ENCODE measurements around the gene ZXDC. TPM values are rescaled to one million over a fixed set of nuclear protein-coding genes. Genes with fewer than 3 reads are reported as not detected.
A peak's percentile ranks its signal among the peaks of the same experiment; 100 is the strongest.

The ZXDC gene
- total RNA-seq, 2 donors from 2014 or later: 30.5 to 31.6 TPM

- Mint-ChIP-seq H3K9me3 (no peaks in the 10 kb centered on the region), H3K36me3 (ENCODE audit: low read depth) (peaks cover 19% of the 10 kb centered on the region), H3K4me1 (no peaks in the 10 kb centered on the region), H3K27ac (no peak overlapping the region), H3K27me3 (ENCODE audit: insufficient read depth) (no peaks in the 10 kb centered on the region), H3K4me3 (no peak overlapping the region)
- peak; percentile 41 for DNase-seq
- no peaks in the 10 kb centered on the region for H3K4me1 ChIP-seq (ENCODE audit: control insufficient read depth, insufficient read depth, low read length)
- H3K9me3 ChIP-seq (ENCODE audit: control insufficient read depth, low read length): no peaks in the 10 kb centered on the region
- WGBS, 2 experiments (ENCODE audit: insufficient coverage in 1 of 2, insufficient read length in 1 of 2): 85 to 89% methylated on average over 3 of the region's 3 CpGs
- H3K27me3 ChIP-seq (ENCODE audit: control insufficient read depth, insufficient read depth, low read length, poor library complexity, severe bottlenecking): no peaks in the 10 kb centered on the region
- no peak overlapping the region for H3K27ac ChIP-seq (ENCODE audit: low read depth, low read length)
- H3K4me3 ChIP-seq (ENCODE audit: low read length): no peak overlapping the region
- H3K9ac ChIP-seq (ENCODE audit: extremely low read depth, low read length, poor library complexity, severe bottlenecking): no peak overlapping the region
- no peak for TF ChIP-seq CTCF (conservative IDR thresholded peaks at IDR 0.05)
- H3K36me3 ChIP-seq (ENCODE audit: control insufficient read depth, insufficient read depth, low read length): peaks cover 28% of the 10 kb centered on the region
Observed at GRCh38 chr3:126442856-126443242, 32.8 kb downstream of the ZXDC start.

- H3K27ac Mint-ChIP-seq: no peak overlapping the region
Observed at GRCh38 chr3:126442094-126442855, 33.4 kb downstream of the ZXDC start.

GRCh38 chr3:126441256-126441880 is 34.3 kb downstream of the ZXDC start:
- no peaks in the 10 kb centered on the region for H3K4me1 Mint-ChIP-seq
- no peaks in the 10 kb centered on the region for H3K4me1 ChIP-seq (ENCODE audit: control insufficient read depth, insufficient read depth, low read length)
- no peak overlapping the region for H3K4me3 ChIP-seq (ENCODE audit: low read length)
- H3K9ac ChIP-seq (ENCODE audit: extremely low read depth, low read length, poor library complexity, severe bottlenecking): no peak overlapping the region
- TF ChIP-seq CTCF (conservative IDR thresholded peaks at IDR 0.05): no peak
- H3K36me3 Mint-ChIP-seq (ENCODE audit: low read depth): peaks cover 28% of the 10 kb centered on the region
- H3K4me3 Mint-ChIP-seq: no peak overlapping the region
- H3K9me3 ChIP-seq (ENCODE audit: control insufficient read depth, low read length): no peaks in the 10 kb centered on the region
- peak; percentile 35 for DNase-seq
- no peak overlapping the region for H3K27ac Mint-ChIP-seq
- H3K27me3 ChIP-seq (ENCODE audit: control insufficient read depth, insufficient read depth, low read length, poor library complexity, severe bottlenecking): no peaks in the 10 kb centered on the region
- no peak overlapping the region for H3K27ac ChIP-seq (ENCODE audit: low read depth, low read length)
- H3K36me3 ChIP-seq (ENCODE audit: control insufficient read depth, insufficient read depth, low read length): peaks cover 28% of the 10 kb centered on the region
- H3K27me3 Mint-ChIP-seq (ENCODE audit: insufficient read depth): no peaks in the 10 kb centered on the region
- H3K9me3 Mint-ChIP-seq: no peaks in the 10 kb centered on the region
- 95 to 96% methylated on average over 8 to 20 of the region's 20 CpGs for WGBS, 2 experiments (ENCODE audit: insufficient coverage in 1 of 2, insufficient read length in 1 of 2)

More at GRCh38 chr3:126442094-126442855, 33.4 kb downstream of the ZXDC start:
- DNase-seq: peak; percentile 30
- Mint-ChIP-seq H3K4me1 (no peaks in the 10 kb centered on the region), H3K36me3 (ENCODE audit: low read depth) (peaks cover 25% of the 10 kb centered on the region), H3K4me3 (no peak overlapping the region), H3K9me3 (no peaks in the 10 kb centered on the region), H3K27me3 (ENCODE audit: insufficient read depth) (no peaks in the 10 kb centered on the region)
- H3K4me3 ChIP-seq (ENCODE audit: low read length): no peak overlapping the region
- H3K9me3 ChIP-seq (ENCODE audit: control insufficient read depth, low read length): no peaks in the 10 kb centered on the region
- TF ChIP-seq CTCF (conservative IDR thresholded peaks at IDR 0.05): no peak
- H3K27me3 ChIP-seq (ENCODE audit: control insufficient read depth, insufficient read depth, low read length, poor library complexity, severe bottlenecking): no peaks in the 10 kb centered on the region
- H3K4me1 ChIP-seq (ENCODE audit: control insufficient read depth, insufficient read depth, low read length): no peaks in the 10 kb centered on the region
- 94 to 99% methylated on average over 9 to 13 of the region's 13 CpGs for WGBS, 2 experiments (ENCODE audit: insufficient coverage in 1 of 2, insufficient read length in 1 of 2)
- peaks cover 28% of the 10 kb centered on the region for H3K36me3 ChIP-seq (ENCODE audit: control insufficient read depth, insufficient read depth, low read length)
- no peak overlapping the region for H3K27ac ChIP-seq (ENCODE audit: low read depth, low read length)
- no peak overlapping the region for H3K9ac ChIP-seq (ENCODE audit: extremely low read depth, low read length, poor library complexity, severe bottlenecking)
